ENCODE results near the gene CDCP1. TPM values are rescaled to one million over a fixed set of nuclear protein-coding genes. Genes with fewer than 3 reads are reported as not detected.
A peak's percentile ranks its signal among the peaks of the same experiment; 100 is the strongest.

CDCP1 gene
- total and polyA plus RNA-seq, 2 experiments from 2014 or later: 5.4 to 8.8 TPM

DNA sequence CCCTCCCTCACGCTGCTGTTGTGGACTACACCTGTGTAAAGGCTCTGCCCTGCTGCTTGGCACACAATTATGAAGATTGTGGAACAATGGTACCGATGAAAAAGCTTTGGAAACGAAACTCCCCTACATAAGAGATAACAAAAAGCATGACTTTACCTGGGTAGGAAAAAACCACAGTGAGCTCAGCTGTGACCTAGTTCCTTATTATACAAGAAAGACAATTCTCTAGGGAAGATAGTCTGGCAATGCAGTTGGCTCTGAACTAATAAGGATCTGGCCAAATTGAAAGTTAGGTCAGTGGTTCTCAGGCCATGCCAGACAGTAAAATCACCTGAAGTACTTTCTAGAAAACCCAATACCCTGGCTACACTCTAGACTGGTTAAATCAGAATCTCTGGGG is 104.0 kb downstream of the CDCP1 start:
- Histone ChIP-seq H3F3A (ENCODE audit: insufficient read depth) (peaks cover 11% of the 10 kb centered on the region; the same call in 1 of the 2 replicates), H3K79me2 (ENCODE audit: insufficient read depth) (no peaks in the 10 kb centered on the region), H3K27me3 (replicated peaks; ENCODE audit: insufficient read depth) (no peaks in the 10 kb centered on the region), H3K4me3 (no peak overlapping the region), H3K27ac (no peak overlapping the region), H3K9ac (no peak overlapping the region), H3K4me1 (ENCODE audit: insufficient read depth) (peaks cover 11% of the 10 kb centered on the region), H3K36me3 (ENCODE audit: low read depth) (no peaks in the 10 kb centered on the region), H2AFZ (no peak overlapping the region), H3K9me3 (ENCODE audit: low read depth) (no peaks in the 10 kb centered on the region), H4K20me1 (ENCODE audit: insufficient read depth) (no peaks in the 10 kb centered on the region), H3K9me2 (ENCODE audit: insufficient read depth) (no peaks in the 10 kb centered on the region), H3K4me2 (ENCODE audit: unreplicated experiment) (no peak overlapping the region)
- in situ Hi-C loops (cut with MboI): loop anchor here (5.0 kb wide), 2 partner anchors 165 to 445 kb away; no protein-coding TSS in a partner anchor
- WGBS, 2 experiments (ENCODE audit: low coverage in 1 of 2, low lambda C conversion rate in 2 of 2, missing lambda C conversion rate in 2 of 2): 82 to 91% methylated on average over 3 of the region's 3 CpGs
- no peak for DNase-seq
- no peak for TF ChIP-seq EZH2 (IDR thresholded peaks at IDR 0.05; ENCODE audit: insufficient read depth, poor library complexity, severe bottlenecking)
- TF ChIP-seq EZH2phosphoT487 (IDR thresholded peaks at IDR 0.05; ENCODE audit: insufficient read depth, low read depth): no peak

DNA sequence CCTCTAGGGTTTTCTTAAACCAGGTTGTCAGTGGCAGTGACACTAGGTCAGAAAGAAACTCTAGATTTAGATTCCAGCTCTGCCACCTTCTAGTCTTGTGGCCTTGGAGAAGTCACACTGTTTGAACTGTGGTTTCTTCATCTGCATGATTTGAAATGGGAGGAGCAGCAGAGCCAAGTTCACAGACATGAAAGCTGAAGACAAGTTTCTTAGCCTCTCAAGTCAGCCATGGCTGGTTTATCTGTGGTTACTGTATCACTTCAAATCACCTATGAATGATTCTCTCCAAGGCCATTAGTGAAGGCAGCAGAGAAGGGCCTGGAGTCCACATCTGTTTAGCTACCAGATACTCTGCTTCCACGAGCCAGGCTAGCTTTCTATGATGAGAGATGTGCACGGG is 104.5 kb downstream of the CDCP1 start:
- Histone ChIP-seq H3K9me3 (ENCODE audit: low read depth) (no peaks in the 10 kb centered on the region), H3K9me2 (ENCODE audit: insufficient read depth) (no peaks in the 10 kb centered on the region), H3K27ac (no peak overlapping the region), H3K4me1 (ENCODE audit: insufficient read depth) (peaks cover 11% of the 10 kb centered on the region), H3K36me3 (ENCODE audit: low read depth) (no peaks in the 10 kb centered on the region), H3K9ac (no peak overlapping the region), H3F3A (ENCODE audit: insufficient read depth) (peaks cover 11% of the 10 kb centered on the region), H4K20me1 (ENCODE audit: insufficient read depth) (no peaks in the 10 kb centered on the region), H3K4me2 (ENCODE audit: unreplicated experiment) (no peak overlapping the region), H3K79me2 (ENCODE audit: insufficient read depth) (no peaks in the 10 kb centered on the region), H3K27me3 (replicated peaks; ENCODE audit: insufficient read depth) (no peaks in the 10 kb centered on the region), H2AFZ (0 out of 2 replicates have a peak overlapping the region, but pooled peaks have one; percentile 10), H3K4me3 (no peak overlapping the region)
- in situ Hi-C loops (cut with MboI): loop anchor here (5.0 kb wide), 2 partner anchors 166 to 446 kb away; no protein-coding TSS in a partner anchor
- DNase-seq: no peak
- WGBS, 2 experiments (ENCODE audit: low coverage in 1 of 2, low lambda C conversion rate in 2 of 2, missing lambda C conversion rate in 2 of 2): 88 to 98% methylated on average over 2 of the region's 2 CpGs
- no peak for TF ChIP-seq EZH2phosphoT487 (IDR thresholded peaks at IDR 0.05; ENCODE audit: insufficient read depth, low read depth)
- TF ChIP-seq EZH2 (IDR thresholded peaks at IDR 0.05; ENCODE audit: insufficient read depth, poor library complexity, severe bottlenecking): no peak

DNA sequence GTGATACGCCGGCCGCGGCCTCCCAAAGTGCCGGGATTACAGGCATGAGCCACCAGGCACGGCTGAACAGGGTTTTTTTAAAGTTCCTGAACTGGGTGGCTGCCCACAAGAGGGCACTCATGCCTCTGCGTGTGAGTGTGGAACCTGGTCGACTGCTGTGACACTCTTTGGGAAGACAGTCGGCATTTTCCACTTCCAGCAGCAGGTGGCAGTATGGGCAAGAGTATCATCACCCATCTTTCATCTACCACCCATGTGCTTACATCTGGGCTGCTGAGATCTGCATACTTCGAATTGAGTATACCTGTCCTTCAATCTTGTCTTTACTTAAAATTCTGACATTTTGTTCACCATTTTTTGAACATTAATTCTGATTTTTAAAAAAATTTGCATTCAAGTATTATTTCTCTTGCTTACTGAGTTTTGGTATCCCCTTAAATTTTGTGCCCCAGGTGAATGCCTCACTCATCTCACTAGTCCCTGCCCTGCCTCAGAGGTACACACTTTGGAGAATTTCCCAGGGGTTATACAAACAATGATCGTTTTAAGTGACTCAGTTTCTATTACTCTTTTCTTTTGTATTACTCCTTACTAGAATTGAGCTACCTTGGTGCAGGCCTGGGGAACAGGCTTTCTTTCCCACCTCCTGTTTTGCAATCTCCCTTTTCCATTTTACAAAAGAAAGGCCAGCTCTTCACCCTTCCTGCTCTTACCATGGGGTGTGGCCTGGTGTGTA is 108.3 kb downstream of the CDCP1 start:
- H3F3A ChIP-seq (ENCODE audit: insufficient read depth): no peaks in the 10 kb centered on the region; the same call in 1 of the 2 replicates
- no peaks in the 10 kb centered on the region for H3K36me3 ChIP-seq (ENCODE audit: low read depth)
- no peaks in the 10 kb centered on the region for H3K9me3 ChIP-seq (ENCODE audit: low read depth)
- DNase-seq: peak; percentile 96
- H3K9me2 ChIP-seq (ENCODE audit: insufficient read depth): no peaks in the 10 kb centered on the region
- WGBS, 2 experiments (ENCODE audit: low coverage in 1 of 2, low lambda C conversion rate in 2 of 2, missing lambda C conversion rate in 2 of 2): 2 to 5% methylated on average over 11 of the region's 11 CpGs
- H2AFZ ChIP-seq: 0 out of 2 replicates have a peak overlapping the region, but pooled peaks have one; percentile 18
- H4K20me1 ChIP-seq (ENCODE audit: insufficient read depth): no peaks in the 10 kb centered on the region
- no peaks in the 10 kb centered on the region for H3K79me2 ChIP-seq (ENCODE audit: insufficient read depth)
- in situ Hi-C loops (cut with MboI): loop anchor here (10.0 kb wide), 1 partner anchor 627 kb away; no protein-coding TSS in a partner anchor
- H3K27ac ChIP-seq: no peak overlapping the region
- peaks cover 8% of the 10 kb centered on the region for H3K4me1 ChIP-seq (ENCODE audit: insufficient read depth)
- 0 out of 2 replicates have a peak overlapping the region, but pooled peaks have one; percentile 13 for H3K4me3 ChIP-seq
- H3K9ac ChIP-seq: no peak overlapping the region
- H3K4me2 ChIP-seq (ENCODE audit: unreplicated experiment): no peak overlapping the region
- H3K27me3 ChIP-seq (replicated peaks; ENCODE audit: insufficient read depth): no peaks in the 10 kb centered on the region
- TF ChIP-seq EZH2phosphoT487 (IDR thresholded peaks at IDR 0.05; ENCODE audit: insufficient read depth, low read depth): no peak
- TF ChIP-seq EZH2 (IDR thresholded peaks at IDR 0.05; ENCODE audit: insufficient read depth, poor library complexity, severe bottlenecking): no peak

- Histone ChIP-seq H3K9me2 (ENCODE audit: insufficient read depth) (no peaks in the 10 kb centered on the region), H3K27me3 (replicated peaks; ENCODE audit: insufficient read depth) (no peaks in the 10 kb centered on the region), H3K4me2 (ENCODE audit: unreplicated experiment) (no peak overlapping the region), H2AFZ (no peak overlapping the region), H3K27ac (no peak overlapping the region), H3K79me2 (ENCODE audit: insufficient read depth) (no peaks in the 10 kb centered on the region), H3K4me1 (ENCODE audit: insufficient read depth) (peaks cover 8% of the 10 kb centered on the region), H3K36me3 (ENCODE audit: low read depth) (no peaks in the 10 kb centered on the region), H3K9me3 (ENCODE audit: low read depth) (no peaks in the 10 kb centered on the region), H4K20me1 (ENCODE audit: insufficient read depth) (no peaks in the 10 kb centered on the region), H3K4me3 (no peak overlapping the region), H3K9ac (no peak overlapping the region), H3F3A (ENCODE audit: insufficient read depth) (no peaks in the 10 kb centered on the region; the same call in 1 of the 2 replicates)
- TF ChIP-seq EZH2 (IDR thresholded peaks at IDR 0.05; ENCODE audit: insufficient read depth, poor library complexity, severe bottlenecking) (no peak), EZH2phosphoT487 (IDR thresholded peaks at IDR 0.05; ENCODE audit: insufficient read depth, low read depth) (no peak)
- DNase-seq: no peak
- in situ Hi-C loops (cut with MboI): loop anchor here (10.0 kb wide), 1 partner anchor 629 kb away; no protein-coding TSS in a partner anchor
- 60 to 72% methylated on average over 52 to 64 of the region's 64 CpGs for WGBS, 2 experiments (ENCODE audit: low coverage in 1 of 2, low lambda C conversion rate in 2 of 2, missing lambda C conversion rate in 2 of 2)
Measured at GRCh38 chr3:45035441-45036301, 110.5 kb downstream of the CDCP1 start.

All from GM23248 (cell line).